Heart left ventricle (tissue), 16 donors: ENCODE measurements around the gene MYO3A. TPM values are rescaled to one million over a fixed set of nuclear protein-coding genes. Genes with fewer than 3 reads are reported as not detected.

ENCODE experiments used
- ATAC-seq, 4 donors: fragments of 200-7000 bp; cut with Tn5 transposase; one replicate each; pipeline ENCODE4 v1.9.1; 2020 to 2022; ENCODE audit warnings: moderate library complexity in 4 of 4, mild to moderate bottlenecking in 3 of 4, moderate number of reproducible peaks in 1 of 4
- DNase-seq, 5 donors: peaks; one replicate each; pipeline ENCODE4 v3.0.0-alpha.2; 2020
- H3K27ac ChIP-seq, 12 donors: fragments of 200-600 bp; sonication (generic) in 4 of 12; one replicate each; pipeline versions ENCODE4 v1.5.0 to v1.8.0; 2016 to 2022; ENCODE audit warnings: mild to moderate bottlenecking in 2 of 12
- H3K27me3 ChIP-seq, 9 donors: fragments of 200-600 bp; sonication (generic) in 2 of 9; one replicate each; pipeline versions ENCODE4 v1.5.1 to v1.8.0; 2016 to 2022; ENCODE audit warnings: mild to moderate bottlenecking in 3 of 9
- H3K36me3 ChIP-seq, 9 donors: fragments of 200-600 bp; sonication (generic) in 2 of 9; one replicate each; pipeline versions ENCODE4 v1.5.0 to v1.8.0; 2018 to 2022; ENCODE audit warnings: mild to moderate bottlenecking in 2 of 9
- H3K4me1 ChIP-seq, 12 donors: fragments of 200-600 bp; sonication (generic) in 4 of 12; one replicate each; pipeline versions ENCODE4 v1.5.0 to v1.8.0; 2016 to 2022; ENCODE audit warnings: mild to moderate bottlenecking in 3 of 12
- H3K4me3 ChIP-seq, 12 donors: fragments of 200-600 bp; sonication (generic) in 4 of 12; one replicate each; pipeline versions ENCODE4 v1.5.0 to v1.8.0; 2017 to 2022; ENCODE audit warnings: mild to moderate bottlenecking in 9 of 12, moderate library complexity in 4 of 12
- H3K9me3 ChIP-seq, 12 donors: fragments of 200-600 bp; sonication (generic) in 4 of 12; one replicate each; pipeline versions ENCODE4 v1.5.0 to v1.8.0; 2016 to 2022; ENCODE audit warnings: mild to moderate bottlenecking in 1 of 12
- POLR2A ChIP-seq, 2 donors: fragments of 450-650 bp; IDR thresholded peaks; one replicate each; pipeline ENCODE4 v1.6.1; 2017; ENCODE audit warnings: antibody characterized with exemption in 2 of 2, mild to moderate bottlenecking in 2 of 2, moderate library complexity in 2 of 2
- WGBS, 4 donors: extraction: QIAGEN DNeasy Blood & Tissue Kit in 2 of 4; methylation state at CpG; one replicate each; pipeline versions ENCODE4 v1.1.5 to v1.1.7; 2013 to 2018; 5-methylcytosine and 5-hydroxymethylcytosine counted together
- intact Hi-C, 10 donors: fragments of 100-400 bp; cut with DNase I; formaldehyde crosslinking; loops; one replicate each; pipeline versions ENCODE4 v1.11.1 to v1.14.2; 2022
- polyA plus RNA-seq, 2 donors: library from polyadenylated mRNA; stranded (reverse); fragments of 200-250 nt; gene quantifications; one replicate each; pipeline ENCODE4 v1.2.3, GENCODE V29; 2013
- total RNA-seq, 9 donors: library from RNA; depleted of rRNA in 2 of 9; stranded (reverse); fragments of >200 nt in 2 of 9; fragmentation: NEBNext Ultra II Directional in 3 of 9; extraction: Animal tissue kit (Norgen Biotek cat#: 25700) in 3 of 9; gene quantifications; one replicate each; pipeline versions ENCODE4 v1.1.0 to v1.2.4, GENCODE V29; 2016 to 2023
- TF ChIP-seq, protein P1 (sequence below), 12 donors: fragments of 200-600 bp; sonication (generic) in 4 of 12; IDR thresholded peaks; one replicate each; pipeline versions ENCODE4 v1.5.0 to v1.8.0; 2018 to 2022; ENCODE audit warnings: antibody characterized with exemption in 12 of 12, mild to moderate bottlenecking in 5 of 12
- donor health status: ischemic (EF 13 %, LVEDD 7.1; RV severe dilation, severe dysfunction).
- donor health status: healthy with polysubstance abuse.
- donor health status: DM: no; HTN: yes; CAD: no.
- donor health status: DM: no; HTN: no; CAD: no.
- donor health status: ischemic (EF 25% LVEDD 6.9; RV normal size, moderate dysfunction).
- donor health status: ischemic (EF 25% LVEDD 5.7; RV mildly dilated, moderate dysfunction).
- donor health status: healthy.
- donor health status: DM: yes; HTN: yes; CAD: no.
- donor health status: ischemic (EF 35%, LVEDD 5.7; RV mildly dilated, moderate dysfunction).
- donor health status: nonischemic (EF 11% LVEDD 7.7; RV severe dilation, severe dysfunction).
- donor health status: DM: yes; HTN: yes; CAD: no.
- donor health status: PGD.
- donor health status: ischemic (EF 29% LVEDD 5.4; RV normal size, mild dysfunction).
- donor health status: nonischemic (EF 23%, LVEDD 6.1; RV moderate dilation, normal function).

MYO3A gene
- total and polyA plus RNA-seq, 11 donors, result 0.14 TPM; not detected in 10

DNA sequence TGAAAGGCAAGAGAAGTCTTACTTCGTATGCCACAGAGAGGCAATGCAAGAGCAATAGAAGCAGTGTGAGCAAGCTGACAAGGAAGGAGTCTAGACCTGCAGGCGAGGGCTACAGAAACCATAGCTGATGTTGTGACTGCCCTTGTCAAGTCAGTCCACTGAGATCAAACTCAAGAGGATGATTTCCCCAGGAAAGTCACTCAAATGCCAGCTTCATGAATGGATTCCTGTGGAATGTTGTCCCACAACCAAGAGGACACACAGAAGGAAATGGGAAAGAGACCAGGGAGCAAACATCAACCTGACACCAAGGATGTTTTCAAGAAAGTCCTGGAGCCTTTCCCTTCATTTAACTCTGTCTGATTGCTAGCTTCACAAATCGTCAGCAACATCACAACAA lies 204.6 kb downstream of the MYO3A start:
- DNase-seq, result no peak
- TF ChIP-seq, protein P1, sequence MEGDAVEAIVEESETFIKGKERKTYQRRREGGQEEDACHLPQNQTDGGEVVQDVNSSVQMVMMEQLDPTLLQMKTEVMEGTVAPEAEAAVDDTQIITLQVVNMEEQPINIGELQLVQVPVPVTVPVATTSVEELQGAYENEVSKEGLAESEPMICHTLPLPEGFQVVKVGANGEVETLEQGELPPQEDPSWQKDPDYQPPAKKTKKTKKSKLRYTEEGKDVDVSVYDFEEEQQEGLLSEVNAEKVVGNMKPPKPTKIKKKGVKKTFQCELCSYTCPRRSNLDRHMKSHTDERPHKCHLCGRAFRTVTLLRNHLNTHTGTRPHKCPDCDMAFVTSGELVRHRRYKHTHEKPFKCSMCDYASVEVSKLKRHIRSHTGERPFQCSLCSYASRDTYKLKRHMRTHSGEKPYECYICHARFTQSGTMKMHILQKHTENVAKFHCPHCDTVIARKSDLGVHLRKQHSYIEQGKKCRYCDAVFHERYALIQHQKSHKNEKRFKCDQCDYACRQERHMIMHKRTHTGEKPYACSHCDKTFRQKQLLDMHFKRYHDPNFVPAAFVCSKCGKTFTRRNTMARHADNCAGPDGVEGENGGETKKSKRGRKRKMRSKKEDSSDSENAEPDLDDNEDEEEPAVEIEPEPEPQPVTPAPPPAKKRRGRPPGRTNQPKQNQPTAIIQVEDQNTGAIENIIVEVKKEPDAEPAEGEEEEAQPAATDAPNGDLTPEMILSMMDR (IDR thresholded peaks at IDR 0.05), result no peak
- TF ChIP-seq POLR2A (IDR thresholded peaks at IDR 0.05), result no peak
- no peaks in the 10 kb centered on the region for H3K4me1 ChIP-seq
- 72 to 82% (median 76%) methylated on average over 3 of the region's 3 CpGs for WGBS, 4 donors
- no peaks in the 10 kb centered on the region for H3K27me3 ChIP-seq
- no peaks in the 10 kb centered on the region for H3K36me3 ChIP-seq
- peaks cover 0 to 17% (median 0%) of the 10 kb centered on the region in 12 donors for H3K9me3 ChIP-seq
- no peak for ATAC-seq
- no peak overlapping the region for H3K27ac ChIP-seq
- intact Hi-C loops, result no loop called here
- H3K4me3 ChIP-seq, result no peak overlapping the region

DNA sequence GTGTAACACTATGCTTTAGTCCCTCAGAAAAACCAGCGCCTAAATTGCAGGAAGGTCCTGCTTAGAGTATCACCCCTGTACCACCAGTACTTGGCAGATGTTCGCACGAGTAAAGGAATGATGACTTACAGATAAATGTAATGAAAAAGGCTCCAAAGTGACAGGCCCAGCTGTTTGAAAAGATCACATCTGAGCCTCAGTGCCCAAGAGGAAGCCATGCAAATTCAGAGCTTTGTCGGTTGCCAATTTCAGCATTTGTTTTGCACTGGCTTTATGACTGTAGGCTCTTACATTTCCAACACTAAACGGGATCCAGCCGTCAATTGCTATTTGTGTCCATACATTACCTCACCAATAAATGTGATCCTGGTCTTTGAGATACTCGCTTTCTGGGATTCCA lies 222.0 kb downstream of the MYO3A start:
- intact Hi-C loops, result no loop called here
- Histone ChIP-seq H3K27me3 (no peaks in the 10 kb centered on the region), H3K27ac (no peak overlapping the region), H3K9me3 (peaks cover 0 to 3% (median 0%) of the 10 kb centered on the region in 12 donors), H3K4me1 (no peaks in the 10 kb centered on the region), H3K36me3 (no peaks in the 10 kb centered on the region), H3K4me3 (no peak overlapping the region)
- ATAC-seq (no peak), DNase-seq (no peak)
- TF ChIP-seq, protein P1 (IDR thresholded peaks at IDR 0.05), result no peak
- no peak for TF ChIP-seq POLR2A (IDR thresholded peaks at IDR 0.05)
- WGBS, 4 donors, result 67 to 84% (median 72%) methylated on average over 7 of the region's 7 CpGs

DNA sequence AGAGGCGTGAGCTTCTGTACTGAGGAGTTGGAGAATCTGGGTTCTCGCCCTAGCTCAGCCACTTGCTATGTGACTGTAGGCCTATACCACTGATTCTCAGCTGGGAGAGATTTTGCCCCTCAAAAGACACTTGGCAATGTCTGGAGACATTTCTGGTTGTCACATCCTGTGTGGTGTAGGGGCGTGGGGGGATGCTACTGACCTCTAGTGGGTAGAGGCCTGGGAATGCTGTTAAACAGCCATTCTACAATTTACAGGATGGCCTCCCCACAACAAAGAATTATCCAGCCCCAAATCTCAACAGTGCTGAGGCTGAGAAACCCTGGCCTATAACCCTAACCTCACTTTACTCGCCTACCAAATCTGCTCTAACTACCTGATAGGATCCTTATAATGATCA lies 223.7 kb downstream of the MYO3A start:
- Histone ChIP-seq H3K9me3 (no peaks in the 10 kb centered on the region), H3K4me1 (no peaks in the 10 kb centered on the region), H3K4me3 (no peak overlapping the region), H3K27ac (no peak overlapping the region), H3K36me3 (no peaks in the 10 kb centered on the region), H3K27me3 (no peaks in the 10 kb centered on the region)
- DNase-seq (no peak), ATAC-seq (no peak)
- intact Hi-C loops, result no loop called here
- 72 to 83% (median 80%) methylated on average over 4 of the region's 4 CpGs for WGBS, 4 donors
- no peak for TF ChIP-seq POLR2A (IDR thresholded peaks at IDR 0.05)
- TF ChIP-seq, protein P1 (IDR thresholded peaks at IDR 0.05), result no peak

GRCh38 chr10:26169466-26169865 lies 235.4 kb downstream of the MYO3A start:
- Histone ChIP-seq H3K36me3 (no peaks in the 10 kb centered on the region), H3K9me3 (no peaks in the 10 kb centered on the region), H3K4me1 (no peaks in the 10 kb centered on the region), H3K4me3 (no peak overlapping the region), H3K27me3 (peaks cover 0 to 5% (median 0%) of the 10 kb centered on the region in 9 donors), H3K27ac (no peak overlapping the region)
- WGBS, 4 donors, result 36 to 51% (median 43%) methylated on average over 2 of the region's 2 CpGs
- DNase-seq (no peak), ATAC-seq (no peak)
- TF ChIP-seq POLR2A (IDR thresholded peaks at IDR 0.05), result no peak
- TF ChIP-seq, protein P1 (IDR thresholded peaks at IDR 0.05), result no peak
- intact Hi-C loops, result no loop called here
